Measurements from ENCODE around the gene ARHGAP26. TPM values are rescaled to one million over a fixed set of nuclear protein-coding genes. Genes with fewer than 3 reads are reported as not detected.

The ARHGAP26 gene
- total RNA-seq, 1 experiment from 2014 or later = 34.5 TPM

DNA sequence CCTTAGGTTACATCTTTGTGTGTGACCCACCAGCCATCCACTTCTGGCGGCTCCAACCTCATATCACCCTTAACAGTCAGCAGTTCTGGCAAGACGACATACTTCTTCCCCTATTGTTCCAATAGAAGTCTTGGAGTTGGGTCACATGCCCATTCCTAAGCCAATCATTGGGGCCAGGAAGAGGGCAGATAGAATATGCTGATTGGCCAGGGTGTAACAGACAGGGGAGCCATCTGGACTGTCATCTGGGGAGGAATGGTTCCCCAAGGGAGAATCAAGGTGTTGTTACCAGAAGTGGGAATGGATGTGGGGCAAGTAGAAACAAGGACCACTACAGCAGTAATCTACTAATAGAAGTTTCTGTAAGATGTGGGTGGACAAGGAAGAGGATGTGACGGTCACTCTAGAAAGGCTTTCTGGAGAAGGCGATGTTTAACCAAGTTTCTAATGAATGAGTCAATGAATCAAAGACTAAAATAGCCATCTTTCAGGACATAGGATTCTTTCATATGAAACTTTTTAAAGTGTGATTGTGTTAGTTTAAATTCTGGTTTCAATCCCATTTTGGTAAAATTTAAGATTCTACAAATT lies 200.4 kb downstream of the ARHGAP26 start:
- POLR2A ChIA-PET = no interaction called here
- RAD21 ChIA-PET (ENCODE audit: low non-redundant PET in 1 of 2, low total read pairs in 2 of 2, uncharacterized antibody in 2 of 2, unreplicated experiment in 2 of 2) = no interaction called here
- Histone ChIP-seq H3K79me2 (ENCODE audit: insufficient read depth, low read length) (no peaks in the 10 kb centered on the region), H3K9me3 (ENCODE audit: control insufficient read depth in 1 of 2, insufficient read depth in 1 of 2, low read depth in 1 of 2, low read length in 2 of 2) (no peaks in the 10 kb centered on the region), H3K4me1 (ENCODE audit: control insufficient read depth in 1 of 2, insufficient read depth in 2 of 2, low read length in 2 of 2) (no peaks in the 10 kb centered on the region), H3K4me3 (replicated peaks in 1 of 2; ENCODE audit: low read depth in 1 of 2, low read length in 2 of 2) (no peak overlapping the region), H4K20me1 (ENCODE audit: insufficient read depth) (no peaks in the 10 kb centered on the region), H3K4me2 (ENCODE audit: low read length) (no peak overlapping the region), H3K36me3 (ENCODE audit: control insufficient read depth in 1 of 2, insufficient read depth in 2 of 2, low read length in 2 of 2) (no peaks in the 10 kb centered on the region), H3K9me2 (ENCODE audit: insufficient read depth) (no peaks in the 10 kb centered on the region), H3K27ac (ENCODE audit: low read depth, low read length) (no peak overlapping the region), H3K27me3 (ENCODE audit: insufficient read depth, low read length) (no peaks in the 10 kb centered on the region), H3K9ac (ENCODE audit: low read length) (no peak overlapping the region), H2AFZ (ENCODE audit: low read depth, low read length, poor library complexity, severe bottlenecking) (no peak overlapping the region)
- BruUV-seq (replicated peaks) = no TSS peak
- CTCF ChIA-PET = no interaction called here
- ATAC-seq (no peak), DNase-seq (ENCODE audit: low read depth, low spot score) (no peak)
- TF ChIP-seq FOSL1 (IDR thresholded peaks at IDR 0.05; ENCODE audit: low read depth) = no peak
- TF ChIP-seq SIN3A (IDR thresholded peaks at IDR 0.05; ENCODE audit: low read depth) = no peak
- TF ChIP-seq ZNF274 (IDR thresholded peaks at IDR 0.05; ENCODE audit: low read depth, low read length) = no peak
- TF ChIP-seq JUND (IDR thresholded peaks at IDR 0.05) = no peak
- TF ChIP-seq, protein P1, sequence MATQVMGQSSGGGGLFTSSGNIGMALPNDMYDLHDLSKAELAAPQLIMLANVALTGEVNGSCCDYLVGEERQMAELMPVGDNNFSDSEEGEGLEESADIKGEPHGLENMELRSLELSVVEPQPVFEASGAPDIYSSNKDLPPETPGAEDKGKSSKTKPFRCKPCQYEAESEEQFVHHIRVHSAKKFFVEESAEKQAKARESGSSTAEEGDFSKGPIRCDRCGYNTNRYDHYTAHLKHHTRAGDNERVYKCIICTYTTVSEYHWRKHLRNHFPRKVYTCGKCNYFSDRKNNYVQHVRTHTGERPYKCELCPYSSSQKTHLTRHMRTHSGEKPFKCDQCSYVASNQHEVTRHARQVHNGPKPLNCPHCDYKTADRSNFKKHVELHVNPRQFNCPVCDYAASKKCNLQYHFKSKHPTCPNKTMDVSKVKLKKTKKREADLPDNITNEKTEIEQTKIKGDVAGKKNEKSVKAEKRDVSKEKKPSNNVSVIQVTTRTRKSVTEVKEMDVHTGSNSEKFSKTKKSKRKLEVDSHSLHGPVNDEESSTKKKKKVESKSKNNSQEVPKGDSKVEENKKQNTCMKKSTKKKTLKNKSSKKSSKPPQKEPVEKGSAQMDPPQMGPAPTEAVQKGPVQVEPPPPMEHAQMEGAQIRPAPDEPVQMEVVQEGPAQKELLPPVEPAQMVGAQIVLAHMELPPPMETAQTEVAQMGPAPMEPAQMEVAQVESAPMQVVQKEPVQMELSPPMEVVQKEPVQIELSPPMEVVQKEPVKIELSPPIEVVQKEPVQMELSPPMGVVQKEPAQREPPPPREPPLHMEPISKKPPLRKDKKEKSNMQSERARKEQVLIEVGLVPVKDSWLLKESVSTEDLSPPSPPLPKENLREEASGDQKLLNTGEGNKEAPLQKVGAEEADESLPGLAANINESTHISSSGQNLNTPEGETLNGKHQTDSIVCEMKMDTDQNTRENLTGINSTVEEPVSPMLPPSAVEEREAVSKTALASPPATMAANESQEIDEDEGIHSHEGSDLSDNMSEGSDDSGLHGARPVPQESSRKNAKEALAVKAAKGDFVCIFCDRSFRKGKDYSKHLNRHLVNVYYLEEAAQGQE (IDR thresholded peaks at IDR 0.05; ENCODE audit: low read depth) = no peak
- no peak for TF ChIP-seq EGR1 (IDR thresholded peaks at IDR 0.05; ENCODE audit: low read depth)
- TF ChIP-seq EZH2phosphoT487 (IDR thresholded peaks at IDR 0.05; ENCODE audit: borderline replicate concordance) = no peak
- TF ChIP-seq ELF1 (IDR thresholded peaks at IDR 0.05; ENCODE audit: borderline replicate concordance, low read depth) = no peak
- no peak for TF ChIP-seq CEBPB (IDR thresholded peaks at IDR 0.05; ENCODE audit: low read depth)
- intact Hi-C loops (cut with micrococcal nuclease) = no loop called here
